Neuronal stem cell (in vitro differentiated cells): ENCODE data around the gene TYW1B.
"Not testable (repeated sequence)": the region's sequence is repeated elsewhere in the genome, so short reads cannot be mapped to it uniquely, and the experiment has no call there.

Experiments
- DNase-seq: peaks from one replicate; pipeline ENCODE4 v3.0.0-alpha.2; 2013; ENCODE audit warnings: low spot score
- H2AFZ ChIP-seq: one replicate; pipeline ENCODE4 v1.6.1; 2013; ENCODE audit warnings: mild to moderate bottlenecking, low read length, inconsistent platforms
- H2AK5ac ChIP-seq: 2 replicates; pipeline ENCODE4 v1.6.1; 2013; ENCODE audit warnings: low read depth, mild to moderate bottlenecking, inconsistent platforms, low read length, moderate library complexity, mixed read lengths
- H2BK120ac ChIP-seq: 2 replicates; pipeline ENCODE4 v1.6.1; 2013; ENCODE audit warnings: low read depth, mild to moderate bottlenecking, inconsistent platforms, low read length, moderate library complexity, mixed read lengths
- H2BK12ac ChIP-seq: one replicate; pipeline ENCODE4 v1.6.1; 2013; ENCODE audit warnings: low read length, inconsistent platforms
- H2BK15ac ChIP-seq: 2 replicates; pipeline ENCODE4 v1.6.1; 2013; ENCODE audit warnings: mild to moderate bottlenecking, low read length, inconsistent platforms, mixed read lengths
- H2BK5ac ChIP-seq: one replicate; pipeline ENCODE4 v1.6.1; 2013; ENCODE audit warnings: inconsistent platforms, mild to moderate bottlenecking, low read length, moderate library complexity
- H3K14ac ChIP-seq: one replicate; pipeline ENCODE4 v1.6.1; 2013; ENCODE audit warnings: low read length, inconsistent platforms
- H3K18ac ChIP-seq: 2 replicates; pipeline ENCODE4 v1.6.1; 2013; ENCODE audit warnings: low read length, inconsistent platforms
- H3K23ac ChIP-seq: 2 replicates; pipeline ENCODE4 v1.6.1; 2013; ENCODE audit warnings: low read depth, mild to moderate bottlenecking, mixed read lengths, low read length, inconsistent platforms; ENCODE audit not compliant: poor library complexity
- H3K27ac ChIP-seq: replicated peaks from 3 replicates; pipeline ENCODE4 v1.5.1; 2013; ENCODE audit warnings: low read length, inconsistent platforms
- H3K27me3 ChIP-seq, 3 experiments: 2 replicates each; pipeline ENCODE4 v1.6.1; 2013; ENCODE audit warnings: low read length in 3 of 3, mild to moderate bottlenecking in 2 of 3, inconsistent platforms in 1 of 3, low read depth in 1 of 3, mixed read lengths in 1 of 3, moderate library complexity in 1 of 3; ENCODE audit not compliant: control insufficient read depth in 3 of 3, insufficient read depth in 3 of 3
- H3K36me3 ChIP-seq, 2 donors: replicated peaks in 1 of 2; 2 replicates each; pipeline ENCODE4 v1.6.1; 2013; ENCODE audit warnings: low read length in 2 of 2; ENCODE audit not compliant: control insufficient read depth in 2 of 2, insufficient read depth in 2 of 2
- H3K4ac ChIP-seq: 2 replicates; pipeline ENCODE4 v1.6.1; 2013; ENCODE audit warnings: inconsistent platforms, mild to moderate bottlenecking, low read length, moderate library complexity
- H3K4me1 ChIP-seq, 2 donors: 1 replicate in 1 of 2; 2 replicates in 1 of 2; pipeline ENCODE4 v1.6.1; 2013; ENCODE audit warnings: low read length in 2 of 2, low read depth in 1 of 2; ENCODE audit not compliant: control insufficient read depth in 2 of 2, insufficient read depth in 1 of 2
- H3K4me2 ChIP-seq: one replicate; pipeline ENCODE4 v1.6.1; 2013; ENCODE audit warnings: mild to moderate bottlenecking, low read length, inconsistent platforms; ENCODE audit not compliant: insufficient read depth, poor library complexity, severe bottlenecking
- H3K4me3 ChIP-seq, 2 donors: 2 replicates each; pipeline ENCODE4 v1.5.1; 2013; ENCODE audit warnings: low read length in 2 of 2, mild to moderate bottlenecking in 2 of 2, inconsistent platforms in 1 of 2, moderate library complexity in 1 of 2
- H3K79me1 ChIP-seq: one replicate; pipeline ENCODE4 v1.6.1; 2013; ENCODE audit warnings: low read depth, mild to moderate bottlenecking, inconsistent platforms, low read length, moderate library complexity
- H3K9ac ChIP-seq: one replicate; pipeline ENCODE4 v1.6.1; 2013; ENCODE audit warnings: mild to moderate bottlenecking, low read depth, low read length, inconsistent platforms; ENCODE audit not compliant: poor library complexity
- H3K9me3 ChIP-seq, 2 donors: replicated peaks in 1 of 2; 2 replicates each; pipeline versions ENCODE3 to v1.6.1; 2013; ENCODE audit warnings: low read length in 2 of 2, mild to moderate bottlenecking in 2 of 2, inconsistent platforms in 1 of 2, low read depth in 1 of 2, mixed read lengths in 1 of 2, moderate library complexity in 1 of 2; ENCODE audit not compliant: control insufficient read depth in 2 of 2, insufficient read depth in 1 of 2
- H4K8ac ChIP-seq: one replicate; pipeline ENCODE4 v1.6.1; 2013; ENCODE audit warnings: low read depth, mild to moderate bottlenecking, inconsistent platforms, low read length, moderate library complexity
- H4K91ac ChIP-seq: one replicate; pipeline ENCODE4 v1.6.1; 2013; ENCODE audit warnings: low read length, low read depth, mild to moderate bottlenecking, inconsistent platforms; ENCODE audit not compliant: poor library complexity
- WGBS, 2 donors: extraction: QIAGEN DNeasy Blood & Tissue Kit; methylation state at CpG; one replicate each; pipeline ENCODE4 v1.1.7; 2013; ENCODE audit warnings: missing lambda C conversion rate in 2 of 2, mixed read lengths in 1 of 2; ENCODE audit not compliant: insufficient read length in 2 of 2, insufficient replicate concordance in 1 of 2; ENCODE audit errors: extremely low coverage in 2 of 2; 5-methylcytosine and 5-hydroxymethylcytosine counted together

TYW1B gene

DNA sequence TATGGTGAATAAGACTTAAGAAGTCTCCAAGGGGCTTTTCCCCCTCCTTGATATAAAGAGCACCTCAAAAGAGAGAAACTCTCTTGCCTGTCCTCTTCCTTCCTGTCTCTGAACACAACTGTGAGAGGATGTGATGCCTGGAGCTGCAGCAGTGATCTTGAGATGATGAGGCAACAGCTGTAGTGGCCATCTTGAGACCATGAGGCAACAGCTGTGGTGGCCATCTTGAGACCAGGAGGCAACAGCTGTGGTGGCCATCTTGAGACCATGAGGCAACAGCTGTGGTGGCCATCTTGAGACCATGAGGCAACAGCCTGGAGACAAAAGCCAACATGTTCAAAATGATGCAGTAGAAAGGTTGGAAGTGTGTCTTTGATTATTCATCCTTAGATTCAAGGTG lies 277.5 kb downstream of the TYW1B start:
- not testable (repeated sequence) for H3K4ac ChIP-seq, H3K27ac ChIP-seq, DNase-seq, H2BK5ac ChIP-seq, H3K18ac ChIP-seq, H3K9ac ChIP-seq, H3K79me1 ChIP-seq, H3K9me3 ChIP-seq, H2AK5ac ChIP-seq, H4K91ac ChIP-seq, H3K27me3 ChIP-seq, H3K4me2 ChIP-seq, H3K23ac ChIP-seq, H2BK12ac ChIP-seq, H2AFZ ChIP-seq, H3K4me1 ChIP-seq, H3K4me3 ChIP-seq, H2BK15ac ChIP-seq, H4K8ac ChIP-seq, H3K14ac ChIP-seq, H2BK120ac ChIP-seq, H3K36me3 ChIP-seq

DNA sequence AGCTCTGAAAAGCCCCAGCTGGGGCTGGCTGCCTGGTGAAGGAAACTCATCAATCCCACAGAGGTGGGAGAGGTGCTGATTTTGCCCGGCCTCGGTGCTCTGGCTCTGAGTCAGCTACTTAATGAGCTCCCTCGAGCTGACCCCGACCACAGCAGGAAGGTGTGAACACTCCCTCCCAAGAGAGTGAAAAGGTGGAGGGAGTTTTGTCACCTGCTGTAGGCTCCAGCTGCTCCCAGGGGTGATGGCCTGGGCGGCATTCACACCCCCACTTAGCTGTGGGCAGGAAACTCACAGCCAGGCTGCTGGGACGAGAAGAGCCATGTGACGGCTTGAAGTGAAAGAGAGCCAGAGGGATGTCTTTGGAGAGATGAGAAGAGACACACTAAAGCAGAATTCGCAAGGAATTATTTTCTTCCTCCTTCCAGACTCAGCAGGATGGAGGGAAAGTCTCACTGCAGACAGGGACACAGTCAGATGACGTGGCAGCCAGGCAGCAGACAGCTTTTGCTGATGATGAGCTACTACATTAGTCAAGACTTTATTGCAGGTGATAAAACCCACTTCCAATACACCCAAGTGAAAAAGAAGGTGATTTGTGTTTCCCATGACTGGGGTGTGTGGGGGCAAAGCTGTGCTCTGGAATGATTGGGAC lies 281.3 kb downstream of the TYW1B start:
- H3K36me3 ChIP-seq, H3K27ac ChIP-seq, H3K4me3 ChIP-seq, H3K14ac ChIP-seq, H2BK15ac ChIP-seq, H4K91ac ChIP-seq, H3K4ac ChIP-seq, H3K79me1 ChIP-seq, H4K8ac ChIP-seq, H2BK120ac ChIP-seq, H3K4me1 ChIP-seq, H2BK12ac ChIP-seq, H2BK5ac ChIP-seq, H3K9me3 ChIP-seq, DNase-seq, H3K23ac ChIP-seq, H2AK5ac ChIP-seq, H3K27me3 ChIP-seq, H3K4me2 ChIP-seq, H3K9ac ChIP-seq: not testable (repeated sequence)
- peak overlapping the region; percentile 38 for H3K18ac ChIP-seq
- WGBS, 2 donors, result no CpG with 5 or more reads among the region's 9 CpGs
- H2AFZ ChIP-seq, result peak overlapping the region; percentile 53

DNA sequence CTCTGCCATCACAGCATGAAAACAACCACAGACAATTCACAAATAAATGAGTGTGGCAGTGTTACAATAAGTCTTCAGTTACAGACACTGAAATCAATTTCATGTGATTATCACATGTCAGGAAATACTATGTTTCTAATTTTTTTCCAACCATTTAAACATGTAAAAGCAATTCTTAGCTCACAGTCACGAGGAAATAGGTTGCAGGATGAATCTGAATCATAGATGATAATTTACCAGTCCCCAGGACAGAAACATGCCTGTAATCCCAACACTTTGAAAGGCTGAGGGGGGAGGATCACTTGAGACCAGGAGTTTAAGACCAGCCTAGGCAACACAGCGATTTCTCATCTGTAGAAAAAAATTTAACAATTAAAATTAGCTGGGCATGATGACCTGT lies 283.5 kb downstream of the TYW1B start:
- not testable (repeated sequence) for H3K18ac ChIP-seq, H2BK12ac ChIP-seq, H3K27ac ChIP-seq, H4K91ac ChIP-seq, H3K4me3 ChIP-seq, H3K27me3 ChIP-seq, DNase-seq, H3K14ac ChIP-seq, H3K4me2 ChIP-seq, H2AFZ ChIP-seq, H3K4me1 ChIP-seq, H3K23ac ChIP-seq, H3K79me1 ChIP-seq, H3K9me3 ChIP-seq, H3K9ac ChIP-seq, H2BK5ac ChIP-seq, H3K36me3 ChIP-seq, H2BK120ac ChIP-seq, H3K4ac ChIP-seq, H2AK5ac ChIP-seq, H4K8ac ChIP-seq, H2BK15ac ChIP-seq
- no CpG with 5 or more reads among the region's 2 CpGs for WGBS, 2 donors

- H3K14ac ChIP-seq, result no peak overlapping the region
- H3K79me1 ChIP-seq, result no peaks in the 10 kb centered on the region
- H2BK12ac ChIP-seq, result no peak overlapping the region
- H2AFZ ChIP-seq, result no peak overlapping the region
- no peak overlapping the region for H3K4ac ChIP-seq
- peaks cover 5 to 6% of the 10 kb centered on the region in 2 donors for H3K4me1 ChIP-seq
- no peaks in the 10 kb centered on the region for H3K9me3 ChIP-seq
- H3K27me3 ChIP-seq, result no peaks in the 10 kb centered on the region
- no peak overlapping the region for H2BK15ac ChIP-seq
- no peak overlapping the region for H4K91ac ChIP-seq
- no peak overlapping the region for H3K18ac ChIP-seq
- no peak for DNase-seq
- no peak overlapping the region for H2BK5ac ChIP-seq
- no peak overlapping the region for H2AK5ac ChIP-seq
- H3K4me3 ChIP-seq, result no peak overlapping the region
- no peak overlapping the region for H3K23ac ChIP-seq
- no peak overlapping the region for H2BK120ac ChIP-seq
- H4K8ac ChIP-seq, result no peak overlapping the region
- H3K9ac ChIP-seq, result no peak overlapping the region
- no peak overlapping the region for H3K27ac ChIP-seq
- no peaks in the 10 kb centered on the region for H3K36me3 ChIP-seq
- H3K4me2 ChIP-seq, result no peak overlapping the region
- no CpG with 5 or more reads among the region's 2 CpGs for WGBS, 2 donors
Observed at GRCh38 chr7:72540923-72541322, 287.1 kb downstream of the TYW1B start.
